HG03066 (cell line): ENCODE measurements around the gene FARP1.

Experiments used
- ATAC-seq: cut with Tn5 transposase; IDR thresholded peaks from one replicate; pipeline ENCODE4 v1.9.1; 2021; ENCODE audit warnings: low read depth; ENCODE audit not compliant: unreplicated experiment

Gene FARP1

GRCh38 chr13:98447130-98447529, 304.2 kb downstream of the FARP1 start:
- no peak for ATAC-seq

GRCh38 chr13:98447881-98448641, 305.2 kb downstream of the FARP1 start:
- ATAC-seq = no peak

- ATAC-seq = no peak
These were observed 305.7 kb downstream of the FARP1 start for GRCh38 chr13:98448642-98448928.

- ATAC-seq = no peak
These were observed 306.4 kb downstream of the FARP1 start for GRCh38 chr13:98449273-98449672.

GRCh38 chr13:98450026-98450425, 307.1 kb downstream of the FARP1 start:
- ATAC-seq = no peak

- no peak for ATAC-seq
These were observed 307.7 kb downstream of the FARP1 start for GRCh38 chr13:98450539-98451111.

- no peak for ATAC-seq
These were observed 309.0 kb downstream of the FARP1 start for GRCh38 chr13:98451676-98452470.

GRCh38 chr13:98452851-98453843, 310.3 kb downstream of the FARP1 start:
- no peak for ATAC-seq

- ATAC-seq = no peak
These were observed 311.5 kb downstream of the FARP1 start for GRCh38 chr13:98454389-98454881.

GRCh38 chr13:98456413-98456845, 313.5 kb downstream of the FARP1 start:
- no peak for ATAC-seq

GRCh38 chr13:98457053-98457452, 314.2 kb downstream of the FARP1 start:
- no peak for ATAC-seq

- no peak for ATAC-seq
These were observed 315.5 kb downstream of the FARP1 start for GRCh38 chr13:98458431-98458830.

GRCh38 chr13:98459171-98459681, 316.3 kb downstream of the FARP1 start:
- no peak for ATAC-seq

GRCh38 chr13:98459721-98460370, 317.0 kb downstream of the FARP1 start:
- no peak for ATAC-seq

- no peak for ATAC-seq
These were observed 317.6 kb downstream of the FARP1 start for GRCh38 chr13:98460516-98460915.

- ATAC-seq = no peak
These were observed 318.8 kb downstream of the FARP1 start for GRCh38 chr13:98461486-98462240.

GRCh38 chr13:98462241-98462882, 319.5 kb downstream of the FARP1 start:
- no peak for ATAC-seq

- no peak for ATAC-seq
These were observed 320.1 kb downstream of the FARP1 start for GRCh38 chr13:98462946-98463345.
